HepG2 (cell line): ENCODE data around the gene CCSER1. TPM values are rescaled to one million over a fixed set of nuclear protein-coding genes. Genes with fewer than 3 reads are reported as not detected.

Experiments
- ATAC-seq: fragments of 200-7000 bp; cut with Tn5 transposase; 3 replicates; pipeline ENCODE4 v1.9.1; 2020; ENCODE audit warnings: mild to moderate bottlenecking, moderate library complexity
- BruUV-seq: library from RNA; stranded (reverse); fragments of 400-500 nt; replicated peaks from 2 replicates; lab custom pipeline; 2021; lab: Mats Ljungman, UMichigan
- CTCF ChIA-PET: fragments of 300-600 bp; formaldehyde crosslinking; extraction: SDS; loops from one replicate; lab custom pipeline; 2021; ENCODE audit warnings: low total read pairs, inconsistent platforms, low intra/inter-chr PET ratio; lab: Yijun Ruan, JAX
- POLR2A ChIA-PET: fragments of 350-600 bp; sonication (Branson Sonifier 250); formaldehyde crosslinking; loops from one replicate; lab custom pipeline; 2020; ENCODE audit warnings: antibody characterized with exemption, inconsistent platforms; lab: Yijun Ruan, JAX
- DNase-seq: peaks from one replicate; pipeline ENCODE4 v3.0.0-alpha.2; 2015; ENCODE audit warnings: low spot score
- FAIRE-seq: peaks from 3 replicates; lab custom pipeline; 2011; peaks lifted over from hg19 to GRCh38; lab: Jason Lieb, UNC
- H2AFZ ChIP-seq: one replicate; pipeline ENCODE4 v1.6.1; 2011; ENCODE audit warnings: low read length, inconsistent platforms
- H3K27ac ChIP-seq: fragments of 300-600 bp; 3 replicates; pipeline ENCODE4 v1.8.0; 2011; ENCODE audit warnings: mixed run types, mild to moderate bottlenecking, mixed read lengths, low read length, inconsistent platforms; ENCODE audit not compliant: insufficient read depth; ENCODE audit errors: extremely low read length
- H3K27me3 ChIP-seq, 2 experiments: fragments of 200-600 bp in 1 of 2; 2 replicates in 1 of 2; 3 replicates in 1 of 2; pipeline versions ENCODE4 v1.6.0 to v1.8.0; 2011; ENCODE audit warnings: low read length in 2 of 2, mild to moderate bottlenecking in 2 of 2, moderate library complexity in 2 of 2, inconsistent platforms in 1 of 2; ENCODE audit not compliant: insufficient read depth in 2 of 2, control insufficient read depth in 1 of 2
- H3K36me3 ChIP-seq, 2 experiments: fragments of 200-600 bp in 1 of 2; replicated peaks in 1 of 2; 2 replicates in 1 of 2; 3 replicates in 1 of 2; pipeline versions ENCODE4 v1.5.1 to v1.8.0; 2011; ENCODE audit warnings: low read length in 2 of 2, inconsistent platforms in 1 of 2; ENCODE audit not compliant: insufficient read depth in 2 of 2, control insufficient read depth in 1 of 2
- H3K4me1 ChIP-seq: 2 replicates; pipeline ENCODE4 v1.5.1; 2012; ENCODE audit warnings: low read length, inconsistent platforms; ENCODE audit not compliant: insufficient read depth
- H3K4me2 ChIP-seq: 2 replicates; pipeline ENCODE4 v1.6.0; 2011; ENCODE audit warnings: low read depth, low read length, inconsistent platforms
- H3K4me3 ChIP-seq, 3 experiments: fragments of 200-600 bp in 1 of 3; sonication (generic), shearing (Covaris generic) in 1 of 3; replicated peaks in 1 of 3; 2 replicates each; pipeline ENCODE4 v1.5.1; 2011 to 2016; ENCODE audit warnings: low read length in 3 of 3, inconsistent platforms in 2 of 3, low read depth in 2 of 3, mild to moderate bottlenecking in 2 of 3, control low read depth in 1 of 3, mixed read lengths in 1 of 3; ENCODE audit not compliant: insufficient read depth in 1 of 3
- H3K79me2 ChIP-seq: one replicate; pipeline ENCODE4 v1.6.1; 2011; ENCODE audit warnings: low read length, inconsistent platforms; ENCODE audit not compliant: insufficient read depth
- H3K9ac ChIP-seq: 2 replicates; pipeline ENCODE4 v1.6.0; 2011; ENCODE audit warnings: mild to moderate bottlenecking, low read depth, low read length, inconsistent platforms; ENCODE audit not compliant: insufficient read depth
- H3K9me3 ChIP-seq: 2 replicates; pipeline ENCODE4 v1.5.1; 2012; ENCODE audit warnings: mild to moderate bottlenecking, low read length
- H4K20me1 ChIP-seq: 2 replicates; pipeline ENCODE4 v1.6.0; 2011; ENCODE audit warnings: inconsistent platforms, mild to moderate bottlenecking, low read length, moderate library complexity; ENCODE audit not compliant: insufficient read depth
- FOXM1 ChIP-seq: sonication (generic); formaldehyde crosslinking; IDR thresholded peaks from 2 replicates; pipeline ENCODE4 v1.5.0; 2020; ENCODE audit warnings: missing genetic modification reagents
- NFYC ChIP-seq: IDR thresholded peaks from 2 replicates; pipeline ENCODE4 v1.6.1; 2016; ENCODE audit warnings: missing genetic modification reagents, missing compliant biosample characterization
- PCBP2 ChIP-seq: fragments of 200-400 bp; formaldehyde crosslinking; optimal IDR thresholded peaks from 2 replicates; pipeline ENCODE3; 2018; ENCODE audit warnings: low read length, low read depth; ENCODE audit not compliant: poor library complexity, severe bottlenecking
- POGZ ChIP-seq: sonication (generic); formaldehyde crosslinking; IDR thresholded peaks from 2 replicates; pipeline ENCODE4 v1.4.0; 2020; ENCODE audit warnings: mild to moderate bottlenecking, missing genetic modification reagents
- RELA ChIP-seq: sonication (generic); formaldehyde crosslinking; IDR thresholded peaks from 2 replicates; pipeline ENCODE4 v1.4.0; 2020; ENCODE audit warnings: missing genetic modification reagents
- SMARCE1 ChIP-seq: fragments of 450-650 bp; IDR thresholded peaks from 2 replicates; pipeline ENCODE4 v1.6.1; 2017; ENCODE audit warnings: borderline replicate concordance
- TCF12 ChIP-seq, 2 experiments: fragments of 450-650 bp in 1 of 2; sonication (generic) in 1 of 2; formaldehyde crosslinking in 1 of 2; IDR thresholded peaks; 2 replicates each; pipeline versions ENCODE4 v1.6.1 to v1.8.0; 2017 to 2022; ENCODE audit warnings: antibody characterized with exemption in 1 of 2, mild to moderate bottlenecking in 1 of 2, missing genetic modification reagents in 1 of 2, moderate library complexity in 1 of 2
- ZFP1 ChIP-seq: IDR thresholded peaks from 2 replicates; pipeline ENCODE4 v1.6.1; 2016
- ZNF549 ChIP-seq: sonication (generic); formaldehyde crosslinking; IDR thresholded peaks from 2 replicates; pipeline ENCODE4 v1.5.0; 2020; ENCODE audit warnings: missing genetic modification reagents
- ZNF773 ChIP-seq: sonication (generic); formaldehyde crosslinking; IDR thresholded peaks from 2 replicates; pipeline ENCODE4 v1.4.0; 2020; ENCODE audit warnings: missing genetic modification reagents, borderline replicate concordance
- ZSCAN25 ChIP-seq: sonication (generic); formaldehyde crosslinking; IDR thresholded peaks from 2 replicates; pipeline ENCODE4 v1.8.0; 2022; ENCODE audit warnings: mild to moderate bottlenecking, missing genetic modification reagents
- whole genome bisulfite sequencing: methylation state at CpG from one replicate; pipeline ENCODE4 v1.1.6; 2017; ENCODE audit warnings: low lambda C conversion rate; 5-methylcytosine and 5-hydroxymethylcytosine counted together
- in situ Hi-C: cut with HindIII; loops from 2 replicates; pipeline ENCODE4 v1.10.0; 2017; ENCODE audit warnings: low pct_unique_long_range_greater_than_20kb; ENCODE audit not compliant: extremely low pct_ligation_motif_present
- intact Hi-C: fragments of 100-400 bp; cut with micrococcal nuclease; formaldehyde crosslinking; loops from one replicate; pipeline ENCODE4 v1.10.0; 2022; ENCODE audit not compliant: unreplicated experiment
- polyA plus RNA-seq, 8 experiments: library from polyadenylated mRNA; depleted of rRNA in 3 of 8; stranded (reverse) in 7 of 8; unstranded in 1 of 8; fragments of >200 nt; fragmentation: Illumina TruSeq in 4 of 8; extraction: Trizol in 4 of 8; gene quantifications; 2 replicates each; pipeline versions ENCODE4 v1.2.1 to v1.2.3, GENCODE V29; 2011 to 2016; ENCODE audit warnings: low read depth in 4 of 8, missing spikeins in 1 of 8, mixed read lengths in 1 of 8; ENCODE audit not compliant: insufficient read depth in 1 of 8
- total RNA-seq, 5 experiments: library from RNA; depleted of rRNA; stranded (reverse); fragments of >200 nt; fragmentation: Illumina TruSeq; extraction: Trizol; gene quantifications; 2 replicates each; pipeline ENCODE4 v1.2.3, GENCODE V29; 2016; ENCODE audit warnings: low read depth in 1 of 5
- TF ChIP-seq, protein P1 (sequence below): IDR thresholded peaks from 2 replicates; pipeline ENCODE4 v1.6.1; 2016; ENCODE audit warnings: missing compliant biosample characterization, missing genetic modification reagents, borderline replicate concordance

CCSER1 gene
- total and polyA plus RNA-seq, 2 of the 13 experiments (the other 11 are each of a cell fraction or from before 2014, with no cell fraction given) = not detected

DNA sequence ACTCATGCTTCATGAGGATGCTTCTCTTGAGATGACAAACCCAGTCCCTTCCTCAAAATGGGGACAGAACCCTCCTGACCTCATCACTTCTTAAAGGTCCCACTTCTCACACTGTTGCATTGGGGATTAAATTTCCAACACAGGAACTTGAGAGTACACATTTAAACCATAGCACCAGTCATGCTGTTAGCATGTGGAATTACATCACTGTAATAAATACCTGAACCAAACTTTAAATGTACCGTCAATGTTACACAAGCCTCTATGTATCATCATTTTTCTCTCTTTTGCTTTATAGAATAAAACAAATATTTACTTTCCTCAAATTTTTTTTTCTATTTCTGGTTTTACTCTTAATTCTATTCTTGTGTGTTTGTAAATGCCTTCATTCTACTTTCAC is 448.2 kb downstream of the CCSER1 start:
- Histone ChIP-seq H2AFZ (no peak overlapping the region), H3K27ac (no peak overlapping the region), H3K4me1 (no peaks in the 10 kb centered on the region), H3K36me3 (no peaks in the 10 kb centered on the region), H3K9ac (no peak overlapping the region), H3K9me3 (no peaks in the 10 kb centered on the region), H3K4me2 (no peak overlapping the region), H3K79me2 (no peaks in the 10 kb centered on the region), H3K27me3 (no peaks in the 10 kb centered on the region), H4K20me1 (no peaks in the 10 kb centered on the region)
- FAIRE-seq (no peak), DNase-seq (no peak), ATAC-seq (no peak)
- ChIA-PET POLR2A (no interaction called here), CTCF (no interaction called here)
- no TSS peak for BruUV-seq
- in situ Hi-C loops = no loop called here
- WGBS = 34% methylated on average over 1 of the region's 1 CpG
- intact Hi-C loops = no loop called here
- TF ChIP-seq SMARCE1 = no peak
- TF ChIP-seq NFYC = no peak
- TF ChIP-seq, protein P1, sequence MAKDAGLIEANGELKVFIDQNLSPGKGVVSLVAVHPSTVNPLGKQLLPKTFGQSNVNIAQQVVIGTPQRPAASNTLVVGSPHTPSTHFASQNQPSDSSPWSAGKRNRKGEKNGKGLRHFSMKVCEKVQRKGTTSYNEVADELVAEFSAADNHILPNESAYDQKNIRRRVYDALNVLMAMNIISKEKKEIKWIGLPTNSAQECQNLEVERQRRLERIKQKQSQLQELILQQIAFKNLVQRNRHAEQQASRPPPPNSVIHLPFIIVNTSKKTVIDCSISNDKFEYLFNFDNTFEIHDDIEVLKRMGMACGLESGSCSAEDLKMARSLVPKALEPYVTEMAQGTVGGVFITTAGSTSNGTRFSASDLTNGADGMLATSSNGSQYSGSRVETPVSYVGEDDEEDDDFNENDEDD (CRISPR knock-in tag) = no peak
- TF ChIP-seq ZNF549 (CRISPR knock-in tag) = no peak
- no peak for TF ChIP-seq FOXM1 (CRISPR knock-in tag)
- TF ChIP-seq, all 625 proteins: peak for 0
- H3K4me3 ChIP-seq = no peak overlapping the region

DNA sequence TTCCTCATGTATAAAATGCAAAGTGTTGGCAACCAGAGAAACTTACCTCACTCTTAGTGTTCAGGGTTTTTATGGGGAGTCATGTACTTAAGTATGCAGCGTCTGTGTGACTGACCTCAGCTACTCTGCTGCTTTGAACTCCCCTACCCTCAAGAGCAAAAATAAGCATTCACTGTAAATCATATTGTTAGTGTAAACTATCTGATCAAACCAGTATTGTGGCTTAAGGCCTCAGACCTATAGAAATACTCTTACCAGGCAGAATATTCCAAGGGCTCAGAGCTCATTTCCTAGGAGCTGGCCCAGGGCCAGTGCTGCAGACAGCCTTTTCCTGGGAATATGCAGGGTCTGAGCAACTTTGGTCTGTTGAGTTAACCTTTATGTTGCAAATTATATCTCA is 453.1 kb downstream of the CCSER1 start:
- FAIRE-seq (no peak), DNase-seq (no peak), ATAC-seq (no peak)
- Histone ChIP-seq H3K4me1 (no peaks in the 10 kb centered on the region), H3K4me2 (no peak overlapping the region), H2AFZ (no peak overlapping the region), H3K36me3 (no peaks in the 10 kb centered on the region), H3K9me3 (no peaks in the 10 kb centered on the region), H3K4me3 (no peak overlapping the region), H3K79me2 (no peaks in the 10 kb centered on the region), H3K9ac (no peak overlapping the region), H4K20me1 (no peaks in the 10 kb centered on the region), H3K27ac (no peak overlapping the region), H3K27me3 (no peaks in the 10 kb centered on the region)
- BruUV-seq = no TSS peak
- CTCF ChIA-PET = no interaction called here
- intact Hi-C loops (no loop called here), in situ Hi-C loops (no loop called here)
- WGBS = 0% methylated on average over 1 of the region's 1 CpG
- POLR2A ChIA-PET = no interaction called here
- no peak for TF ChIP-seq POGZ (CRISPR knock-in tag)
- TF ChIP-seq RELA (CRISPR knock-in tag) = no peak
- TF ChIP-seq ZFP1 (CRISPR knock-in tag) = no peak
- no peak for TF ChIP-seq TCF12 (IDR thresholded peaks at IDR 0.05)
- TF ChIP-seq TCF12 (CRISPR knock-in tag; IDR thresholded peaks at IDR 0.05) = no peak
- TF ChIP-seq ZNF773 (CRISPR knock-in tag) = no peak
- TF ChIP-seq PCBP2 = no peak
- no peak for TF ChIP-seq ZSCAN25 (CRISPR knock-in tag)
